ENCODE results near the gene PIMREG. TPM values are rescaled to one million over a fixed set of nuclear protein-coding genes. Genes with fewer than 3 reads are reported as not detected.

The PIMREG gene
- total RNA-seq, 6 donors from 2014 or later, result 0.67 to 1.3 (median 0.77) TPM; not detected in 2

DNA sequence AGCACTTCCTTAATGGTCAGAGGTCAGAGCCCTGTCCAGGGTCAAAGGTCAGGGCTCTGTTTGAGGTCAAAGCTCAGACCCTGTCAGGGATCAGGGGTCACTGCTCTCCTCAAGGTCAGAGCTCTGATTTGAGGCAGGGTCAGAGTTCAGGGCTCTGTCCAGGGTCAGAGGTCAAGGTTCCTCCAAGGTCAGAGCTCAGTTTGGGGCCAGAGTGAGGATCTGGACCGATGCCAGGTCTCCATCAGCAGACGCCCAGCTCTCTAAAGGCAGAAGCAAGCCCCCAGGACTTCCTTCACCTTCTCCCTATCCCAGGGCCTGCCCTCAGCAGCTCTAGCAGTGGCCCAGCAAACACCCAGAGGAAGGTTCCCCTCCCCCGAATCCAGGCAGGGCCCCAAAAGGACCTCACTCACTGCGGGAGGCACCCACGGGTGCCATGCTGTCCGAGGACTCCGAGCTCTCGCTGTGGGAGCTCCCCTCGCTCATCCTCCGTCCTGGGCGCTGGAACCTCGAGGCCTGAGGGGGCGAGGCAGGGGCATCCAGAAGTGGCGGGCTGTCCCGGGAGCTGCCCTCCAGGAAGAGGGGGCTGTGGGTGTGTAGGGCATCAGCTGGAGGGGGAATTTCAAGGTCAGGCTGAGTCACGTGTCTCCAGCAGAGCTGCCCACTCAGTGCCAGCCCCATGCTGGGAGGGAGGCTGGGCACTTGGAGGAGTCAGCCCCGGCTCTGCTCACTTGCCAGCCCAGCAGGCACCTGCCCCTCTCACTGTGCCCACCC, 26.7 kb downstream of the PIMREG start:
- 93 to 96% methylated on average over 3 to 15 of the region's 17 CpGs for WGBS, 2 donors
- ATAC-seq (ENCODE audit: low FRiP score in 2 of 2) (no peak), DNase-seq (no peak)
- TF ChIP-seq, protein P1, sequence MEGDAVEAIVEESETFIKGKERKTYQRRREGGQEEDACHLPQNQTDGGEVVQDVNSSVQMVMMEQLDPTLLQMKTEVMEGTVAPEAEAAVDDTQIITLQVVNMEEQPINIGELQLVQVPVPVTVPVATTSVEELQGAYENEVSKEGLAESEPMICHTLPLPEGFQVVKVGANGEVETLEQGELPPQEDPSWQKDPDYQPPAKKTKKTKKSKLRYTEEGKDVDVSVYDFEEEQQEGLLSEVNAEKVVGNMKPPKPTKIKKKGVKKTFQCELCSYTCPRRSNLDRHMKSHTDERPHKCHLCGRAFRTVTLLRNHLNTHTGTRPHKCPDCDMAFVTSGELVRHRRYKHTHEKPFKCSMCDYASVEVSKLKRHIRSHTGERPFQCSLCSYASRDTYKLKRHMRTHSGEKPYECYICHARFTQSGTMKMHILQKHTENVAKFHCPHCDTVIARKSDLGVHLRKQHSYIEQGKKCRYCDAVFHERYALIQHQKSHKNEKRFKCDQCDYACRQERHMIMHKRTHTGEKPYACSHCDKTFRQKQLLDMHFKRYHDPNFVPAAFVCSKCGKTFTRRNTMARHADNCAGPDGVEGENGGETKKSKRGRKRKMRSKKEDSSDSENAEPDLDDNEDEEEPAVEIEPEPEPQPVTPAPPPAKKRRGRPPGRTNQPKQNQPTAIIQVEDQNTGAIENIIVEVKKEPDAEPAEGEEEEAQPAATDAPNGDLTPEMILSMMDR (IDR thresholded peaks at IDR 0.05), result no peak
- TF ChIP-seq POLR2AphosphoS5 (IDR thresholded peaks at IDR 0.05) (no peak), EP300 (IDR thresholded peaks at IDR 0.05) (no peak), POLR2A (IDR thresholded peaks at IDR 0.05) (no peak)
- Histone ChIP-seq H3K4me1 (peaks cover 0 to 6% (median 3%) of the 10 kb centered on the region in 4 donors), H3K27ac (no peak overlapping the region), H3K4me3 (no peak overlapping the region), H3K27me3 (no peaks in the 10 kb centered on the region), H3K36me3 (peaks cover 0 to 3% (median 0%) of the 10 kb centered on the region in 4 donors), H3K9me3 (no peaks in the 10 kb centered on the region)

GRCh38 chr17:6471531-6472465, 27.5 kb downstream of the PIMREG start:
- no peaks in the 10 kb centered on the region for H3K9me3 ChIP-seq
- ATAC-seq (ENCODE audit: low FRiP score in 2 of 2) (no peak), DNase-seq (no peak)
- H3K4me1 ChIP-seq, result peaks cover 0 to 6% (median 3%) of the 10 kb centered on the region in 4 donors
- no peak overlapping the region for H3K27ac ChIP-seq
- H3K27me3 ChIP-seq, result no peaks in the 10 kb centered on the region
- H3K4me3 ChIP-seq, result no peak overlapping the region
- H3K36me3 ChIP-seq, result peaks cover 0 to 3% (median 0%) of the 10 kb centered on the region in 4 donors
- TF ChIP-seq EP300 (IDR thresholded peaks at IDR 0.05) (no peak), POLR2A (IDR thresholded peaks at IDR 0.05) (no peak), POLR2AphosphoS5 (IDR thresholded peaks at IDR 0.05) (no peak)
- TF ChIP-seq, protein P1 (IDR thresholded peaks at IDR 0.05), result no peak
- WGBS, 2 donors, result 75 to 83% methylated on average over 10 to 19 of the region's 19 CpGs

- TF ChIP-seq EP300 (IDR thresholded peaks at IDR 0.05) (no peak), POLR2A (IDR thresholded peaks at IDR 0.05) (no peak), POLR2AphosphoS5 (IDR thresholded peaks at IDR 0.05) (no peak)
- TF ChIP-seq, protein P1 (IDR thresholded peaks at IDR 0.05), result no peak
- ATAC-seq (ENCODE audit: low FRiP score in 2 of 2), result no peak
- Histone ChIP-seq H3K36me3 (peaks cover 0 to 3% (median 0%) of the 10 kb centered on the region in 4 donors), H3K4me3 (no peak overlapping the region), H3K4me1 (peaks cover 0 to 6% (median 3%) of the 10 kb centered on the region in 4 donors), H3K9me3 (no peaks in the 10 kb centered on the region), H3K27ac (no peak overlapping the region), H3K27me3 (no peaks in the 10 kb centered on the region)
- WGBS, 2 donors, result 82 to 91% methylated on average over 10 of the region's 10 CpGs
- no peak for DNase-seq
Observed at GRCh38 chr17:6472517-6472916, 28.3 kb downstream of the PIMREG start.

DNA sequence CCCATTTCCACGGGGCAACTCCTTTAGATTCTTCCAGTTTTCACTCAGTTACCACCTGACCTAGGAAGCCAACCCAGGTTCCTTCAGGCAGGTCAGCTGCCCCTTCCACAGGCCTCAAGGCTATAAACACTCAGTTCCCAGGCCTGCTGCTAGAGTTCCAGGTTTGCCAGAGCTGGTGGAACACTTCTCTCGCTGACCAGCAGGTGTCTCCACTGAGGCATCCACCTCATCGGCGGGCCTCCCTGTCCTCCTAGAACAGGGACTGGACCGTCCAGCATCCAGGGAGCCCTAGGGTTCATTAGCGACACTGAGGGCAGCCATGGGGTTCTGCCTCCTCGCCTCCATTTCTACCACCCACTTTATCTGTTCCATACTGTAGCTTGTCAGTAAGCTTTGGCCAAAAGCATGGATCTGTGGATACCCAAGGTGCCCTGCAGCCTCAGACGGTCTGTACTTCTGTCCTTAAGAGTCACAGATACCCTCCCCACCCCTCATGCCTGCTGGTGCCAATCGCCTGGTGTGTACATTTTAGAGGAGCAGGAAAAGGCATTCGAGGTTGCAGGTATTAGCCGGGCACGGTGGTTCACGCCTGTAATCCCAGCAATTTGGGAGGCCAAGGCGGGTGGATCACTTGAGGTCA, 29.0 kb downstream of the PIMREG start:
- Histone ChIP-seq H3K27ac (no peak overlapping the region), H3K9me3 (no peaks in the 10 kb centered on the region), H3K4me1 (peaks cover 0 to 6% (median 3%) of the 10 kb centered on the region in 4 donors), H3K36me3 (peaks cover 0 to 3% (median 0%) of the 10 kb centered on the region in 4 donors), H3K27me3 (no peaks in the 10 kb centered on the region), H3K4me3 (no peak overlapping the region)
- ATAC-seq (ENCODE audit: low FRiP score in 2 of 2) (peak; percentile 79 to 84), DNase-seq (peak in 1 of 2 donors; percentile 85)
- 41 to 83% methylated on average over 7 to 14 of the region's 14 CpGs for WGBS, 2 donors
- TF ChIP-seq POLR2AphosphoS5 (IDR thresholded peaks at IDR 0.05), result no peak
- TF ChIP-seq, protein P1 (IDR thresholded peaks at IDR 0.05), result peak; percentile 87 to 96 (median 92)
